A549 treated with ZK216348 at 1 μM for 4 hours (cell line): ENCODE results near the gene ATOH1. TPM values are rescaled to one million over a fixed set of nuclear protein-coding genes. Genes with fewer than 3 reads are reported as not detected.

Experiments used
- total RNA-seq: library from RNA; stranded (reverse); fragments of 200-300 nt; extraction: Qiagen RNA extraction; gene quantifications from 5 replicates; pipeline ENCODE4 v1.2.3, GENCODE V29; 2022; ENCODE audit warnings: low read depth

Gene ATOH1, protein sequence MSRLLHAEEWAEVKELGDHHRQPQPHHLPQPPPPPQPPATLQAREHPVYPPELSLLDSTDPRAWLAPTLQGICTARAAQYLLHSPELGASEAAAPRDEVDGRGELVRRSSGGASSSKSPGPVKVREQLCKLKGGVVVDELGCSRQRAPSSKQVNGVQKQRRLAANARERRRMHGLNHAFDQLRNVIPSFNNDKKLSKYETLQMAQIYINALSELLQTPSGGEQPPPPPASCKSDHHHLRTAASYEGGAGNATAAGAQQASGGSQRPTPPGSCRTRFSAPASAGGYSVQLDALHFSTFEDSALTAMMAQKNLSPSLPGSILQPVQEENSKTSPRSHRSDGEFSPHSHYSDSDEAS
- not detected in 5 replicates for total RNA-seq

DNA sequence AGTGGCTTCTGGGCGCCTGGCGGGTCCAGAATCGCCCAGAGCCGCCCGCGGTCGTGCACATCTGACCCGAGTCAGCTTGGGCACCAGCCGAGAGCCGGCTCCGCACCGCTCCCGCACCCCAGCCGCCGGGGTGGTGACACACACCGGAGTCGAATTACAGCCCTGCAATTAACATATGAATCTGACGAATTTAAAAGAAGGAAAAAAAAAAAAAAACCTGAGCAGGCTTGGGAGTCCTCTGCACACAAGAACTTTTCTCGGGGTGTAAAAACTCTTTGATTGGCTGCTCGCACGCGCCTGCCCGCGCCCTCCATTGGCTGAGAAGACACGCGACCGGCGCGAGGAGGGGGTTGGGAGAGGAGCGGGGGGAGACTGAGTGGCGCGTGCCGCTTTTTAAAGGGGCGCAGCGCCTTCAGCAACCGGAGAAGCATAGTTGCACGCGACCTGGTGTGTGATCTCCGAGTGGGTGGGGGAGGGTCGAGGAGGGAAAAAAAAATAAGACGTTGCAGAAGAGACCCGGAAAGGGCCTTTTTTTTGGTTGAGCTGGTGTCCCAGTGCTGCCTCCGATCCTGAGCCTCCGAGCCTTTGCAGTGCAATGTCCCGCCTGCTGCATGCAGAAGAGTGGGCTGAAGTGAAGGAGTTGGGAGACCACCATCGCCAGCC, at the start of gene ATOH1:
TSS of gene ATOH1 (plus strand) at position 422 of the 663 bp plus-strand sequence. CDS start at position 596, 174 bp downstream.

